Thoracic aorta endothelial cell (primary cell): Measurements from ENCODE around the gene HTD2. TPM values are rescaled to one million over a fixed set of nuclear protein-coding genes. Genes with fewer than 3 reads are reported as not detected.

Experiments used
- small RNA-seq: library from RNA; depleted of rRNA; stranded (forward); fragments of <200 nt; gene quantifications from one replicate; pipeline ENCODE3, GENCODE V24; 2012
- total RNA-seq: library from RNA; depleted of rRNA; stranded (reverse); fragments of >200 nt; gene quantifications from 2 replicates; pipeline ENCODE4 v1.2.3, GENCODE V29; 2012

HTD2 gene
- 6.3 and 8.1 TPM in 2 replicates for total RNA-seq

DNA sequence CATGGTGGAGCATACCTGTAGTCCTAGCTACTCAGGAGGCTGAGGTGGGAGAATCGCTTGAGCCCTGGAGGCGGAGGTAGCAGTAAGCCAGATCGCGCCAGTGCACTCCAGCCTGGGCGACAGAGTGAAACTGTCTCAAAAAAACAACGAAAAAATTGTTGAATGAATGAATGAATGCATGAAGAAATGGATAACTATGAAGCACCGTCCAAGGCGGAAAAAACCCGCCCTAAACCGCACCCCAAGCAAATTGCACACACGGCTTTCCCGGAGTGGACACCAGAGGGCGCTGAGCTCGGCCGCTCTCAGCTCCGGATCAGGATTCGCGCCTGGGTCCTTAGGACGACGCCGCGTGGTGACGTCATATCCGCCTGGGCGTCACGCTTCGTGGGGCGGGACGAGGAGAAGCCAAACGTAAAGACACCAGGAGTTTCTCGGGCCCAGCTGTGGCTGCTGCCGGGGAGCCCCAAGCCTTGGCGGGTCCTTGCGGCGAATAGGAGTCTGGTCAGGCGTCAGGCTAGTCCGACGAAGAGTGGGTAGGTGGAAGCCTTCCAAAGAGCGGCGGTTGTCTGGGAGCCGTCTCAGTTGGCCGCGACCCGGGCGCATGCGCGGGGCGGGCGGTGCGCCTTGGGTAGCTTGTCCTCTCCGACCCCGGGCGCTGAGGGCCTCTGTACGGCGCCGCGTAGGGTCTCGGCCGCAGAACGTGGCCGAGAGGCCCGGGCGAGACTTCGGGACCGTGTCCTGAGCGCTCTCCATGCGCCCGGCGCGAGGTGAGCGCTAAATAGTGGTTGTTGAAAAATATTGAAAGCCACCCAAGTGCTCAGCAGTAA lies at the start of gene HTD2, which contains the start of gene RPP14:
Gene HTD2 (plus strand): TSS at position 639 of the 830 bp plus-strand sequence. CDS start 11,094 bp downstream, outside the sequence.
Gene RPP14 (plus strand): TSS at position 364 of the 830 bp plus-strand sequence. CDS start 4,085 bp downstream, outside the sequence.

GRCh38 chr3:58332575-58333188 lies 26.4 kb downstream of the HTD2 start, which contains the start of gene PXK:
PXK (plus strand) TSS chr3:58332892; CDS start chr3:58332989, 97 bp downstream.

Small RNA genes lying within 50 kb of the gene (small RNA-seq; reads per million reads assigned to genes)
- gene AC098479.1, result not detected

Other genes with a start within 250 kb of the HTD2 start
- gene DNASE1L3, start 95.5 kb upstream of the HTD2 start, total RNA-seq, result 0.65 TPM in 1 of 2 replicates, not detected in the other
- 6.0 and 7.3 TPM in 2 replicates for gene ABHD6, start 68.7 kb upstream of the HTD2 start, total RNA-seq
- 21.1 and 23.1 TPM in 2 replicates for gene RPP14, start 275 bp upstream of the HTD2 start, total RNA-seq
- gene PXK, start 26.4 kb downstream of the HTD2 start, total RNA-seq, result 27.7 and 31.7 TPM in 2 replicates
- gene PDHB, start 127.3 kb downstream of the HTD2 start, total RNA-seq, result 72.2 and 73.8 TPM in 2 replicates
- 10.8 and 12.0 TPM in 2 replicates for gene KCTD6, start 185.6 kb downstream of the HTD2 start, total RNA-seq
- gene ACOX2, start 230.7 kb downstream of the HTD2 start, total RNA-seq, result 2.9 and 4.5 TPM in 2 replicates